GM23338 (cell line): ENCODE measurements around the gene CLCN6. TPM values are rescaled to one million over a fixed set of nuclear protein-coding genes. Genes with fewer than 3 reads are reported as not detected.
A peak's percentile ranks its signal among the peaks of the same experiment; 100 is the strongest.

ENCODE experiments used
- ATAC-seq: fragments of 200-7000 bp; cut with Tn5 transposase; 3 replicates; pipeline ENCODE4 v1.9.1; 2020
- DNase-seq: peaks from one replicate; pipeline ENCODE4 v3.0.0-alpha.2; 2015; ENCODE audit warnings: low spot score
- H2AFZ ChIP-seq: fragments of 200-600 bp; sonication (generic); 2 replicates; pipeline ENCODE4 v1.8.0; 2016; ENCODE audit warnings: antibody characterized with exemption, mild to moderate bottlenecking, moderate library complexity
- H3F3A ChIP-seq: fragments of 200-600 bp; sonication (generic); replicated peaks from 2 replicates; pipeline ENCODE4 v1.8.0; 2017; ENCODE audit warnings: antibody characterized with exemption, mixed run types, low read depth
- H3K27ac ChIP-seq: fragments of 200-600 bp; sonication (generic); 2 replicates; pipeline ENCODE4 v1.6.1; 2016; ENCODE audit warnings: low read depth
- H3K27me3 ChIP-seq: fragments of 200-600 bp; sonication (generic); 2 replicates; pipeline ENCODE4 v1.8.0; 2016; ENCODE audit warnings: mild to moderate bottlenecking, mixed run types, moderate library complexity; ENCODE audit not compliant: insufficient read depth
- H3K36me3 ChIP-seq: fragments of 200-600 bp; sonication (generic); 2 replicates; pipeline ENCODE4 v1.8.0; 2016; ENCODE audit warnings: mild to moderate bottlenecking; ENCODE audit not compliant: insufficient read depth
- H3K4me1 ChIP-seq: fragments of 200-600 bp; sonication (generic); 2 replicates; pipeline ENCODE4 v1.8.0; 2016; ENCODE audit warnings: mild to moderate bottlenecking, moderate library complexity; ENCODE audit not compliant: insufficient read depth
- H3K4me2 ChIP-seq: fragments of 200-600 bp; sonication (generic); 2 replicates; pipeline ENCODE4 v1.7.1; 2017; ENCODE audit warnings: mixed run types
- H3K4me3 ChIP-seq: fragments of 200-600 bp; sonication (generic); 2 replicates; pipeline ENCODE4 v1.6.1; 2016; ENCODE audit warnings: mixed run types
- H3K79me2 ChIP-seq: fragments of 200-600 bp; sonication (generic); replicated peaks from 2 replicates; pipeline ENCODE4 v1.8.0; 2017; ENCODE audit warnings: mild to moderate bottlenecking; ENCODE audit not compliant: insufficient read depth
- H3K9me2 ChIP-seq: fragments of 200-600 bp; sonication (generic); 2 replicates; pipeline ENCODE4 v1.8.0; 2017; ENCODE audit not compliant: insufficient read depth
- H4K20me1 ChIP-seq: fragments of 200-600 bp; sonication (generic); replicated peaks from 2 replicates; pipeline ENCODE4 v1.8.0; 2017; ENCODE audit warnings: mild to moderate bottlenecking; ENCODE audit not compliant: insufficient read depth
- H3K27ac Mint-ChIP-seq: 2 replicates; pipeline ENCODE4 v1.8.0; 2020; ENCODE audit warnings: inconsistent platforms, mild to moderate bottlenecking, moderate library complexity, mixed read lengths
- H3K27me3 Mint-ChIP-seq: 3 replicates; pipeline ENCODE4 v1.8.0; 2022; ENCODE audit warnings: low read depth, mild to moderate bottlenecking, moderate library complexity, mixed read lengths, inconsistent platforms; ENCODE audit not compliant: insufficient read depth, poor library complexity
- H3K36me3 Mint-ChIP-seq: 3 replicates; pipeline ENCODE4 v1.8.0; 2021; ENCODE audit warnings: low read depth, mild to moderate bottlenecking, inconsistent platforms, moderate library complexity, mixed read lengths
- H3K4me1 Mint-ChIP-seq: 3 replicates; pipeline ENCODE4 v1.8.0; 2020; ENCODE audit warnings: mild to moderate bottlenecking, inconsistent platforms, mixed read lengths
- H3K4me3 Mint-ChIP-seq: 3 replicates; pipeline ENCODE4 v1.8.0; 2021; ENCODE audit warnings: moderate library complexity, mild to moderate bottlenecking, inconsistent platforms, mixed read lengths
- H3K9me3 Mint-ChIP-seq: 3 replicates; pipeline ENCODE4 v1.8.0; 2020; ENCODE audit warnings: moderate library complexity, mild to moderate bottlenecking, inconsistent platforms, mixed read lengths
- CREB1 ChIP-seq: fragments of 250-450 bp; sonication (Bioruptor Pico); IDR thresholded peaks from 2 replicates; pipeline ENCODE4 v1.5.0; 2020; ENCODE audit warnings: low read depth, mild to moderate bottlenecking, moderate library complexity
- CTCF ChIP-seq, 2 experiments: fragments of 200-600 bp in 1 of 2; sonication (generic) in 1 of 2; conservative IDR thresholded peaks; 2 replicates each; pipeline versions ENCODE4 v1.5.1 to v1.6.1; 2016 to 2017; ENCODE audit warnings: antibody characterized with exemption in 2 of 2, low read depth in 2 of 2, mild to moderate bottlenecking in 2 of 2, moderate library complexity in 1 of 2
- ETS1 ChIP-seq: IDR thresholded peaks from 2 replicates; pipeline ENCODE4 v1.6.1; 2016; ENCODE audit warnings: antibody characterized with exemption
- EZH2 ChIP-seq: fragments of 200-600 bp; sonication (generic); IDR thresholded peaks from one replicate; pipeline ENCODE4 v1.8.0; 2017; ENCODE audit warnings: antibody characterized with exemption, mild to moderate bottlenecking, low read depth; ENCODE audit not compliant: unreplicated experiment
- EZH2phosphoT487 ChIP-seq: fragments of 200-600 bp; sonication (generic); IDR thresholded peaks from one replicate; pipeline ENCODE4 v1.8.1; 2018; ENCODE audit warnings: antibody characterized with exemption; ENCODE audit not compliant: unreplicated experiment
- NANOG ChIP-seq: IDR thresholded peaks from 2 replicates; pipeline ENCODE4 v1.6.1; 2016; ENCODE audit warnings: antibody characterized with exemption, borderline replicate concordance
- POLR2AphosphoS5 ChIP-seq: IDR thresholded peaks from 2 replicates; pipeline ENCODE4 v1.6.1; 2016; ENCODE audit warnings: antibody characterized with exemption, low read depth
- REST ChIP-seq: IDR thresholded peaks from one replicate; pipeline ENCODE4 v1.6.1; 2018; ENCODE audit warnings: antibody characterized with exemption; ENCODE audit not compliant: unreplicated experiment
- ZNF114 ChIP-seq: fragments of 250-450 bp; sonication (Bioruptor Pico); IDR thresholded peaks from 2 replicates; pipeline ENCODE4 v1.5.0; 2020; ENCODE audit warnings: mild to moderate bottlenecking, moderate library complexity
- ZNF462 ChIP-seq: fragments of 250-450 bp; sonication (Bioruptor Pico); IDR thresholded peaks from 2 replicates; pipeline ENCODE4 v1.5.0; 2020; ENCODE audit warnings: mild to moderate bottlenecking, moderate library complexity
- polyA plus RNA-seq: library from polyadenylated mRNA; unstranded; fragments of >200 nt; fragmentation: Nextera tagmentation; extraction: Ambion mirVana; gene quantifications from 2 replicates; pipeline ENCODE4 v1.2.1, GENCODE V29; 2016
- total RNA-seq: library from RNA; depleted of rRNA; stranded (reverse); fragments of >200 nt; shearing (Covaris generic); gene quantifications from 2 replicates; pipeline ENCODE4 v1.2.3, GENCODE V29; 2014

The CLCN6 gene
- total and polyA plus RNA-seq, 2 experiments from 2014 or later: 16.0 to 22.6 TPM

GRCh38 chr1:11875094-11875493, 69.1 kb downstream of the CLCN6 start:
- H3K27ac Mint-ChIP-seq: no peak overlapping the region
- no peaks in the 10 kb centered on the region for H3K36me3 ChIP-seq
- no peaks in the 10 kb centered on the region; the same call in 2 of the 3 replicates for H3K36me3 Mint-ChIP-seq
- H3K79me2 ChIP-seq: no peaks in the 10 kb centered on the region
- no peaks in the 10 kb centered on the region for H4K20me1 ChIP-seq
- peak overlapping the region; percentile 78 for H2AFZ ChIP-seq
- H3K4me1 Mint-ChIP-seq: no peaks in the 10 kb centered on the region; the same call in 2 of the 3 replicates
- no peaks in the 10 kb centered on the region for H3K27me3 ChIP-seq
- no peaks in the 10 kb centered on the region for H3K9me2 ChIP-seq
- H3F3A ChIP-seq: no peaks in the 10 kb centered on the region
- H3K4me1 ChIP-seq: no peaks in the 10 kb centered on the region
- H3K4me2 ChIP-seq: no peak overlapping the region
- peak; percentile 36 to 46 for TF ChIP-seq CTCF (conservative IDR thresholded peaks at IDR 0.05; ENCODE audit: low read depth in 2 of 2)
- TF ChIP-seq CREB1: no peak
- H3K4me3 Mint-ChIP-seq: no peak overlapping the region
- no peaks in the 10 kb centered on the region for H3K9me3 Mint-ChIP-seq
- DNase-seq: peak; percentile 58
- H3K27me3 Mint-ChIP-seq: peaks cover 13% of the 10 kb centered on the region
- ATAC-seq: peak; percentile 75
- no peak overlapping the region for H3K4me3 ChIP-seq
- H3K27ac ChIP-seq: no peak overlapping the region

GRCh38 chr1:11877074-11877473, 71.1 kb downstream of the CLCN6 start:
- Histone ChIP-seq H2AFZ (no peak overlapping the region), H3K27ac (no peak overlapping the region), H3K4me3 (no peak overlapping the region), H3K9me2 (no peaks in the 10 kb centered on the region), H3K36me3 (no peaks in the 10 kb centered on the region), H3K27me3 (no peaks in the 10 kb centered on the region), H3K79me2 (no peaks in the 10 kb centered on the region), H3K4me1 (no peaks in the 10 kb centered on the region), H3K4me2 (no peak overlapping the region), H4K20me1 (no peaks in the 10 kb centered on the region), H3F3A (no peaks in the 10 kb centered on the region)
- no peaks in the 10 kb centered on the region; the same call in 2 of the 3 replicates for H3K36me3 Mint-ChIP-seq
- TF ChIP-seq NANOG (no peak), CREB1 (no peak), EZH2 (no peak), POLR2AphosphoS5 (no peak), EZH2phosphoT487 (no peak), ZNF114 (CRISPR knock-in tag) (no peak), ETS1 (no peak), ZNF462 (no peak), REST (no peak)
- H3K9me3 Mint-ChIP-seq: no peaks in the 10 kb centered on the region
- H3K27ac Mint-ChIP-seq: no peak overlapping the region
- no peaks in the 10 kb centered on the region; the same call in 1 of the 3 replicates for H3K4me1 Mint-ChIP-seq
- peaks cover 10% of the 10 kb centered on the region for H3K27me3 Mint-ChIP-seq
- H3K4me3 Mint-ChIP-seq: no peak overlapping the region
- DNase-seq (no peak), ATAC-seq (no peak)
